Measurements from ENCODE around the gene ADAM12. TPM values are rescaled to one million over a fixed set of nuclear protein-coding genes. Genes with fewer than 3 reads are reported as not detected.

ADAM12 gene
- total RNA-seq, 1 donor from 2014 or later: not detected

GRCh38 chr10:126029999-126030398, 358.3 kb downstream of the ADAM12 start:
- ATAC-seq: no peak
- DNase-seq (ENCODE audit: low spot score): no peak

- no peak for DNase-seq (ENCODE audit: low spot score)
- ATAC-seq: no peak
Measured at GRCh38 chr10:126027692-126028091, 360.6 kb downstream of the ADAM12 start.

- no peak for DNase-seq (ENCODE audit: low spot score)
- ATAC-seq: no peak
Measured at GRCh38 chr10:126022841-126023240, 365.4 kb downstream of the ADAM12 start.

- DNase-seq (ENCODE audit: low spot score) (no peak), ATAC-seq (no peak)
Measured at GRCh38 chr10:126021833-126022500, 366.3 kb downstream of the ADAM12 start.

DNA sequence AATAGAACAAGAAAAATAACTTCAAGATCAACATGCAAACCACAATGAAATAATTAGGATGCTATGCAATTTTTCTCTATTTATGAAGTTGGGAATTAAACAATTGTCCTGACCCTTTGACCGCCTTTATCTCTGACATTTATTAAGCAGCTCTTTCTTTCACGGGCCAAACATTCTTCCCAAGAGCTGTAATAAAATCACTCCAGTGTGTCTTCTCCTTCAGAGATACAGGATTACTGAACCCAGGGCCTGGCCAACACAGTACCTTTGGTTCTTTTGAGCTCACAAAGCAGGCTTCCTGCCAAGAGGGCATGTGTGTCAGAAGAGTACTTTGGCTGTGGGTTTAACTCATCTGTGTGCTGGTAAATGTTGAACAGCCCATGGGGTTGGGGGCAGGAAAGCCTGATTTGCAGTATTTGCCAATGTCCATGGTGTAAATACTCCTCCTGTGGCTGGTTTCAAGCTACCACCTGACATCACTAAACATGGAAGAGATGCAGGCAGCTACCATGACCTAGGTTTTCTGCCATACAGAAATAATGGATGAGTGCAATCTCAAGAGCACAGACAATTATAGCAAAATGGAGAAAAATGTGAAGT, 370.2 kb downstream of the ADAM12 start:
- DNase-seq (ENCODE audit: low spot score) (no peak), ATAC-seq (no peak)

- ATAC-seq (no peak), DNase-seq (ENCODE audit: low spot score) (no peak)
Measured at GRCh38 chr10:126016882-126017281, 371.4 kb downstream of the ADAM12 start.

GRCh38 chr10:126016156-126016805, 372.0 kb downstream of the ADAM12 start:
- no peak for DNase-seq (ENCODE audit: low spot score)
- ATAC-seq: no peak

DNA sequence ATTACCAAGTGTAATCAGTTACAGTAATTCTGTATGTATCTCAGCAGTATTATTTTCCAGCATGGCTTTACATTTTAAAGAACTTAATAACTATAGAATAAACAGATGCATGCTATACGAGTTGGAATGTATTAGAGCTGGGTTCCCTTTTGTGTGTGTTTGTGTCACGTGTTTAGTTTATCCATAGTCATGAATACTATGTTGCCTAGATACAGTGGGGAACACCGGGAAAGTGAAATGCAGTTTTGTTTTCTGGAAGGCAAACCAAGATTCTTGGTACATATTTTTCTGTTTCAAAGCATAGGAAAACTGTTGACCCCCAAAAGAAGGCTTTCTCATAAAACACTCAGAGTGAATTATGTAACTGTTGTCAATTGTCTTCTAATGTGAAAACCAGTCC, 372.9 kb downstream of the ADAM12 start:
- DNase-seq (ENCODE audit: low spot score) (no peak), ATAC-seq (no peak)

DNA sequence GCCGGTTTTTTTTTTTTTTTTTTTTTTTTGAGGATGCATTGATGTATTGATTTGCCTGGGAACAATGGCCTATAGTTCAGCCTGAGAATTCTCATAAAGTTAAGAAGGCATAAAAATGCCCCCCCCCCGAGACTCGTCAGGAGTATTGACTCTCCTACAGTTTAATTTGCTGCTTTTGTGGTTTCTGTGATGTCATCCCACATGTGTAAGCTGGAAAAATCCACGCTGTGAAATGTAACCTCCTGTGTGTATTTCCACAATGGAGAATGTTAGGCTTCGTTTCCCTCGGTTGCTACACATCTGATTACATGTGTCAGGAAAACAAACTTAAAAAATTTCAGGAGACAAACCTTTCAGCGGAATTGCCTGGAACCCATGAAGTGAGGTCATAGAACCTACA, 374.0 kb downstream of the ADAM12 start:
- no peak for DNase-seq (ENCODE audit: low spot score)
- no peak for ATAC-seq

DNA sequence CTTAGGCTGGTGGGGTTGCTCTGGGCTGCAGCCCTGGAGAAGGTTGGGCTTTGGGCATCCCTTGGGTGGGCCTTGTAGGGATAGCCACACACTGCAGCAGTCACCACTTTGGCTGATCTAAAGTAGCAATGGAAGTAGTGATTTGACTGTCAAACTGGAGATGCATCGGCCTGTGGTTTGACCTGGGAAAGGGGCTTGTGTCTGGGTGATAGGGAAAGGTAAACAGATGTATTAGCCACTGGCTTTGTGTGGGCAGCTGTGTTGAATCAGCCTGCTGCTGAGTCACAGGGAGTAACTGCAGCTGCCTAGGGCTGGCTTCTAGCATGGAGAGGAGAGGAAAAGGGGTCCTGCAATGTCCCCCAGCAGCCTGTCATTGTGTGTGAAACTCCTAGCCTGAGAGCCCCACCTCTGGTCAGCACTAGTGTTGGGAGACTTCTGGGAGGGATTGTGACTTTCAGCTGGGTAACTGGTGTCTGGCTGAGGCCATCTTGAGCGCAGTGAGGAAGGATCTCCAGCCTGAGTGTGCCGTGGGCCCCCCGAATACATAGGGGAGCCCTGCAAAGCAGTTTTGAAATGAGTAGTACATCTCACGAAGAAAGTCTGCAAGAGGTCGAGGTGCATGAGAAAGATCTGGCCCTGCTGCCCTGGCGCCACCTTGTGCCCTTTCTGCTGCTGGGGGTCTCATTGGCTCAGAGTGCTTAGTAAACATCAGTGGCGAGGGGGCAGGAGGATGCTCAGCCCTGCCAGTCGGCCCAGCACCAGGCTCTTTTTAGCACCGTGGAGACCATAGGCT, 374.6 kb downstream of the ADAM12 start:
- DNase-seq (ENCODE audit: low spot score) (no peak), ATAC-seq (no peak)

DNA sequence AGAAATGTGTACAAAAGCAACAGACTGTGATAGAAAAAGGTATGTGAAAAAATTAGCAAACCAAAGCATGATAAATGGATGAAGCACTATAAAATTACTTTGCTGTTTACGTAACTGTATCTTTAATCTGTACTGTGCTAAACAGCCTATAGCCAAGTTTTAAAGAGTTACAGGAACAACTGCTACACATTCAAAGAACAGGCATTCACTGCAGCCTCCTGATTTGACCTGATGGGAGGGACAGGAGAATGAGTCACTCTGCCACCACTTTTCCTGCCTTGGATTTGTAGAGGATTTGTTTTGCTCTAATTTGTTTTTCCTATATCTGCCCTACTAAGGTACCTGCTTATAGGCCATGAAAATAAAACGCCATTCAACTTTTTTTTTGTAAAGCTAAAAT, 375.8 kb downstream of the ADAM12 start:
- DNase-seq (ENCODE audit: low spot score): no peak
- no peak for ATAC-seq

- ATAC-seq: no peak
- DNase-seq (ENCODE audit: low spot score): no peak
Measured at GRCh38 chr10:126011995-126012394, 376.3 kb downstream of the ADAM12 start.

DNA sequence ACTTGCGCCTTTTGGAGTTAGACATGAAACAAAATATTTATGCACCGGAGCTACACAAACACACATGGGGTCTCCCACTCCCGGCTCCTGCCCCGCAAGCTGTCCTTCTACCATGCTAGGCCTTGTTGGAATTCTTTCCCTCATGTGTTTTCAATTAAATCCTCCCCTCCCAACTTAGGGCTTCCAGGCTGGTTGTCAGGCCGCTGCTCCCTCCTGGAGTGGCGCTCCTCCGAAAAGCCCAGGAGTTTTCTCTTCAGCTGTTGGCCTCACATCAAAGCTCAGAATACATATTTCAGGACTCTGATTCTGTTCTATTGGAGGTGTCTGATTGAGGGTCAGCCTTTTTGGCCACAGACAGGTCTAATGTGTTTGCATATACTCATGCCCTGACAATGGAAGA, 378.6 kb downstream of the ADAM12 start:
- DNase-seq (ENCODE audit: low spot score) (no peak), ATAC-seq (no peak)

GRCh38 chr10:126006906-126007305, 381.4 kb downstream of the ADAM12 start:
- ATAC-seq: no peak
- DNase-seq (ENCODE audit: low spot score): no peak

DNA sequence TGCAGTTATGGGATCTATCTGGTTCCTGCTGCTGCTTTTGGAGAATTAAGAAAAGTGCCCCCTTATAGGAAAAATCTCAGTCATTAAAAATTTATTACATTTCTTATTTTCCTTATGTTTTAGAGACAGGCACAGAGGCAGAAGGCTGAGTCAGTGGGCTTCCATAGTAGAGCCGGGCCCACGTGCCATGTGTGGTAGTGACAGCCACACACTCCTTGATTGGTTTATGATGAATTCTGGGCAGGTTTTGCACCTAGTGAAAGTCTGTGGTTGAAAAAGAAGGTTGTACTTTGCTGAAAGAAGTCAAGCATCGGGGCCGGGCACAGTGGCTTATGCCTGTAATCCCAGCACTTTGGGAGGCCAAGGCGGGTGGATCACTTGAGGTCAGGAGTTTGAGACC, 382.0 kb downstream of the ADAM12 start:
- no peak for DNase-seq (ENCODE audit: low spot score)
- no peak for ATAC-seq

DNA sequence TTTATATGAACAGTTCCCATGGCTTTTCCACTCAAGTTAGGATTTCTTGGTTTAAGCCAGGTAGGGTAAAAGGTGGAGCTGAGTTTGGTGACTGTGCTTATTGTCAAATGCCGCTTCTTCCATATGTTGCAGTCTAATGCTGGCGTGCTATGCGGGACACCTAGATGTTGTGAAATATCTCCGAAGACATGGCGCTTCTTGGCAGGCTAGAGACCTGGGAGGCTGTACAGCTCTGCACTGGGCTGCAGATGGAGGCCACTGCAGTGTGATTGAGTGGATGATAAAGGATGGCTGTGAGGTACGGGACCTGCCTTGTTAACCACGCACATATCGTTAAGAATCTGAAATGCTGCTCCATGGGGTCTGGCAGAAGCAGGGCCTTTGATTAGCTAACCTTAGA, 383.5 kb downstream of the ADAM12 start:
- ATAC-seq: no peak
- no peak for DNase-seq (ENCODE audit: low spot score)

DNA sequence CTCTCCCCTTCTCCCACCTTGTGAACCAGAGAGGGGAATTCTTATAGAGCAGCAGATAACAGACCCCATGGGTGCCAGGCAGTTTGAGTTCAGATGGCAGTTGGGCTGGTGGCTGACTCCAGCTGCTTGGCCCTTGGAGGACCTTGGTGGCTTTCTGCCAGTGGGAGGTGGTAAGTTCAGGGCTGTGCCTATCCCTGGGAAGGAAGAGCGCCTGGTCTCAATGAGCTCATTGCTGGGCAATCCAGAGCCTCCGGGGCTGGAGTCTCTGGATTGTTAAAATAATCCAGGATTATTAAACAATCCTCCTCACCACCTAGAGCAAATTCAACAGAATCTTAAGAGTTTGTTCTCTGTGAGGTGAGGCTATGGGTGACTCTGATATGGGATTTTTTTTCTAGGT, 386.7 kb downstream of the ADAM12 start:
- DNase-seq (ENCODE audit: low spot score): no peak
- ATAC-seq: peak; percentile 19

- no peak for ATAC-seq
Measured at GRCh38 chr10:125999694-126000093, 388.6 kb downstream of the ADAM12 start.

GRCh38 chr10:125997586-125997985, 390.7 kb downstream of the ADAM12 start:
- ATAC-seq: no peak
- DNase-seq (ENCODE audit: low spot score): no peak

More at GRCh38 chr10:125999694-126000093, 388.6 kb downstream of the ADAM12 start:
- no peak for DNase-seq (ENCODE audit: low spot score)

- ATAC-seq (no peak), DNase-seq (ENCODE audit: low spot score) (no peak)
Measured at GRCh38 chr10:125995726-125996304, 392.5 kb downstream of the ADAM12 start.

DNA sequence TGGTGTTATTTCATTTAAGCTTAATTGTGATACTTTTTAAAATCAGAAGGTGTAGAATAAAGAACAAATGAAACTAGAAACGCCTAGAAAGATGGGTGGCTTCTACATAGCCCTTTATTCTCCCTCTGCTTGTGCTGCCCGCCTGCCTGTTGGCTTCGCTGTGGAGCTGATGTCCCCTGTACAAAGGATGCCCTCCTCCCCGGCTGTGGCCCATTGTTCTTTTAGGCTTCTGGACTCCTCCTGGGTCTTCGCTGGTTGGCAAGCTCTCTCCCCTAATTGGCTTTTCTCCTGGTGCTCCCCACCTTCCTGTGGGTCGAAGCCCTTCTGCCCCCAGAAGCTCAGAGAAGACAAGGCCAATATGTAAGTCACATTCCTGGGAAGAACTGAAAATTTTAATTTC, 393.7 kb downstream of the ADAM12 start:
- ATAC-seq: no peak
- no peak for DNase-seq (ENCODE audit: low spot score)
